Stimulated activated CD8-positive, alpha-beta memory T cell treated with anti-CD3 and anti-CD28 coated beads, Interleukin-7, amount 100 ng/mL, for 1 hour (primary cell): Measurements from ENCODE around the gene FPR2.
"Not testable (repeated sequence)": the region's sequence is repeated elsewhere in the genome, so short reads cannot be mapped to it uniquely, and the experiment has no call there.

ENCODE experiments used
- DNase-seq, 2 donors: peaks; one replicate each; pipeline ENCODE4 v3.0.0-alpha.2; 2020; ENCODE audit warnings: low read depth in 2 of 2

The FPR2 gene

DNA sequence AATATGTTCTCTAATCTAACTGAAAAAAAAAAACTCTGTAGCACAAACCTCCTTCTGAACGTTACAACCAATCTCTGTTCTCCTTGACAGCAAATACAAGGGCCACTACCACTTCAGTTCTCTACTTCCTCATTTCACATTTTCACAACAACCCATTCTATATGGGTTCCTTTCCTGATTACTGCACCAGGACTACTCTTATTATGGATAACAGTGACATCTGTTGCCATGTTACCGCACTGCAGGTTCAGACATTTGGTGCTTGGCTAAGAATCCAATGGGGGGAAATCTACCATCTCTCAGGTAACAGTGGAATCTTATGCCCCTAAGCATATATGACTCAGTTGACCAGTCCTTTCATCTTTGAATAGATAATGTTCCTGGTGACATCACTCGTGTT lies 22.4 kb downstream of the FPR2 start:
- no peak for DNase-seq

DNA sequence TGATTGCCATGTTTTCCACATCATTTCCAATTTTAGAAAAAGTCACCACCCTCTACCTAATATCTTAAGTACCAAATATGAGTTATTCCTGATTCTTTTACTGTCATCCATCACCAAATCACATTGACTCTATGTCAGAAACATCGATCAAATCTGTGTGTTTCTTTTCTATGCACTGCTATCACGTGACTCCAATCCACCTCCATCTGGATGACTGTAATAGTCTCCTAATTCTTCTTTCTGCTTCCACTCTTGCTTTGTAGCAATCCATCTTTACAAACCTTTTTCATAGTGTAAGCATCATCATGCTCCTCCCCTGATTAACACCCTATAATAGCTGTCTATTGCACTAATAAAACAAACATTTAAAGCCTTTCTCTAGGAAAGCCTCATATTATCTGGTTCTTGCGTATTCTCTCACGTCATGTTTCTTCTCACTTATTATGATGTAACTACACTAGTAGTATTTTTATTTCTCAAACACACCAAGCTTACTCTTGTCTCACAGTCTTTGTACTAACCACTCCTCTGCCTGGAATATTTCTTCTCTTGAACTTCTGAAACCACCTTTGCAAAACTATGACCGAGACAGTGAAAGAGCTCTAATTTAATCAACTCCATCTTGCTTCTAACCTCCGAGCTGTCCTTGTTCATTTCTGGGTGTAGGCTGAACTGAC lies 23.3 kb downstream of the FPR2 start:
- DNase-seq: no peak

DNA sequence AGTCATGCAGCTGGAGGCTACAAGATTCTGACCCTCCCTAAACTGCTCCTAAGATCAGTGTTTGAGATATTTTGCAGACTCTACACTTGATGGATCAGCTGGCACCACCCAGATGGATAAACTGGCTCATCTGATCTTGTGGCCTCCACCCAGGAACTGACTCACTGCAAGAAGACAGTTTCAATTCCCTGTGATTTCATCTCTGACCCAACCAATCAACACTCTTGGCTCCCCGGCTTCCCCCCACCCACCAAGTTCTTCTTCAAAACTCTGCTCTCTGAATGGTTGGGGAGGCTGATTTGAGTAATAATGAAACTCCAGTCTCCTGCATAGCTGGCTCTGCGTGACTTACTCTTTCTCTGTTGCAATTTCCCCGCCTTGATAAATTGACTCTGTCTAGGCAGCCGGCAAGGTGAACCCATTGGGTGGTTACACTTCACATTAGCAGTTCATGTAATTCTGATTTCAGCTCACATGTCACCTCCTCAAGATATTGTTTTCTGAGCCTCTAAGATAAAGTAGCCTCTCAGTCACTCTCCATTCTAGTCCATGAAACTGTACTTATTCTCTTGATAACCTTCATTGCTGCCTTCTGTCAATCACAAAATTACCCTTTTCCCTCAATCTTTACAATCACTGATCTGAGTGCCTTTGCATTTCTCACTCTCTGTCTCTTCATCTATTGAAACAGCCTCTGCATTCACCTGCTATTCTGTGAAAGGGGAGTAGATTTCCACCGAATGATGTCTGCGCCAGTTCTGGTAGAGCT lies 24.1 kb downstream of the FPR2 start:
- no peak for DNase-seq

DNA sequence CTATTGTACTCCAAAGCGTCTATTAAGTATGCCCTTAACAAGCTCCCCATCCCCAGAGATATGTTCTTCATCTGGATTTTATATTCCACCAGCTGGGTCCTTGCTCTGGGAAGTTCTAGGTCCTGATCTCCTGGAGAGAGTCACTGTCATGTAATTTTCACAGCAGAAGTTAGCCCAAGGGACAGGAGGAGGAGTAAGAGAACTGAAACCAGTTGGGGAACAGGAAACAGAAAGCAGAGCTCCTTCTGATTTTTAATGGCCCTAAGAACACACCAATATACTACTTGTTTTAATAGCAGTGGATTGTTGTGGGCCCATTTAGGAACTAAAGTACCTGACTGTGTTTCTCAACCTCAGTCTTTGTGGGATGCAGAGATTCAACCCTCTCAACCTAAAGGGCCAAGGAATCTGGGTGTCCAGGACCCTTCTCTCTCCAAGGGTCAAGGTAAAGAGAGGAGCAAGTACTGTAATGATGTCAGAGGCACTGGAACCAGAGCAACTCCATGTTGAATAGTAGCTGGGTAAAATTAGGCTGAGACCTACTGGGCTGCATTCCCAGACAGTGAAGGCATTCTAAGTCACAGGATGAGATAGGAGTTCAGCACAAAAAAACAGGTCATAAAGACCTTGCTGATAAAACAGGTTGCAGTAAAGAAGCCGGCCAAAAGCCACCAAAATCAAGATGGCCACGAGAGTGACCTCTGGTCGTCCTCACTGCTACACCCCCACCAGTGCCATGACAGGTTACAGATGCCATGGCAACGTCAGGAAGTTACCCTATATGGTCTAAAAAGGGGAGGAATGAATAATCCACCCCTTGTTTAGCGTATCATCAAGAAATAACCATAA lies 25.9 kb downstream of the FPR2 start:
- no peak for DNase-seq

DNA sequence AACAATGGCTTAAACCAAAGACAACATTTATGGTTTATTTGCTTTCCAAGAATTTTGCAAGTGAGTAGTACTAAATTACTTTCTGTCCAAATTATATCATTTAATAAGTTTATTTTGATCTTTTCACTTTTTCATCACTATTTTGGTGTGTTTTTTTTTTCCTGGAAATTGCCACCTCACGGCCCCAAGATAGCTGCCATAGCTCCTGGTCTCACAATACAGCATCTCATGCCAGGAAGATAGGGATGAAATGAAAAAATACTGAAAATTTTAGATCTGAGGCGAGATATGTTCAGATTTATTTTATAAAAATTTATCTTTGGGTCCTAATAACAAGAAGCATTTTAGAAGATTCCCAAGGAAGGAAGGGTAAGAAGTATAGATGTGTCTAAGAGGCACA lies 27.0 kb downstream of the FPR2 start:
- no peak for DNase-seq

DNA sequence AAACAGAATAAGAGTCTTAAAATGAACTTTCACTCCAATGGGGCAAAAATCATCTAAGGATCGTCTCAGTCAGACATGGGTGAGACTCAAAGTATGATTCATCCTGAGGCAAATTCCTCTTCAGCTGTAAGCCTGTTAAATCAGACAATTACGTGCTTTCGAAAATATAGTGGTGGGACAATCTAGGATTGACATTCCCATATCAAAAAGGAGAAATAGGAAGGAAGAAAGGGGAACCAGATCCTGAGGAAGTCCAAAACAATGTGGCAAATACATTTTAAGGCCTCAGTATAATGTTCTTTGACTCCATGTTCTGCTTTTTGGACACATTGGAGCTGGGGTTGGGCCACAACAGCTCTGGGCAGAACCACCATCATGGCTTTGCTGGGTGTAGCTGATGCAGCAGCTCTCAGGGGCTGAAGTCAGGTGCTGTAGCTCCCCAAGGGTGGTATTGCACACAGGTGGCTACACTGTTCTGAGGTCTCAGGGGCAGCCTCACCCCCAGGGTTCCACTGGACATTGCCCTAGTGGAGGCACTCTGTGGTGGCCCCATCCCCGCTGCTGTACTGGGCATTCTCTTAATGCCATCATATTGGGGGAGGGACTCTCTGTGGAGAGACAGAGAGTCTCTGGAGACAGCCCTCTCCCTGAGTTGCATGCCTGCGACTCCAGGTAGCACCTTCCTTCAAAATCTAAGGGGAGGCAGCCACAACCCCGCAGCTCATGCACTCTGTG lies 28.2 kb downstream of the FPR2 start:
- DNase-seq: no peak

DNA sequence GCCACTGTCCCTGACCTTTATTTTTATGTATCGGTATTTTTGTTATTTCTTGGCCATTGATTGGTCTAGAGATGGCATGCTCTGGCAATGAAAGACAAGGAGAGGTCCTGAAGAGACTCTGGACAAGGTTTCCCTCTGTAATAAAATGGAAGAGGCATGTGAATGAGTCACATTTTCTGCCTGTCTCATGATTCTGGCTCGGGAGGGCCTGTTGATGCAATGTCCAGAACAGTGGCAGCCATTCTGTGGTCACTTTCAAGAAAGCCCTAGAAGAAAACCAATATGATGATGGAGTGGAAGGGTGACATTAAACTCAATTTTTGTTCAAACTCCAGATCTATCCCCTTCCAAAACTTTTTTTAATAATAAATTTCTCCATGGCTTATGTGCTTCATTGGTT lies 32.0 kb downstream of the FPR2 start:
- DNase-seq: no peak

DNA sequence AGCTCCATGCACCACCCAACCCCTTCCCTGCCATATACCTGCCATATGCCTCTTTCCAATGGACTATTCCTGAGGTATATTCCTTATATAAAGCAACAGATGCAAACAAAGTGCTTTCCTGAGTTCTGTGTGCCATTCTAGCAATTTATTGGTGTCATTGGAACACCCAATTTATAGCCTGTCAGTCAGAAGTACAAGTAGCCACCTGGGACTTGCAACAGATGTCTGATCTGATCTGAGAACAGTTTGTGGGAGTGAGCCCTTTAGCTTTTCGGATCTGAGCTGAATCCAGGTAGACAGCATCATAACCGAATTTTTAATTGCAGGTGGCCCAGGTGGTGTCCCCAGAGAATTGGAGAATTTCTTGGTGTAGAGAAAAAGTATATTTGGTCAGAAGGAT lies 33.0 kb downstream of the FPR2 start:
- no peak for DNase-seq

DNA sequence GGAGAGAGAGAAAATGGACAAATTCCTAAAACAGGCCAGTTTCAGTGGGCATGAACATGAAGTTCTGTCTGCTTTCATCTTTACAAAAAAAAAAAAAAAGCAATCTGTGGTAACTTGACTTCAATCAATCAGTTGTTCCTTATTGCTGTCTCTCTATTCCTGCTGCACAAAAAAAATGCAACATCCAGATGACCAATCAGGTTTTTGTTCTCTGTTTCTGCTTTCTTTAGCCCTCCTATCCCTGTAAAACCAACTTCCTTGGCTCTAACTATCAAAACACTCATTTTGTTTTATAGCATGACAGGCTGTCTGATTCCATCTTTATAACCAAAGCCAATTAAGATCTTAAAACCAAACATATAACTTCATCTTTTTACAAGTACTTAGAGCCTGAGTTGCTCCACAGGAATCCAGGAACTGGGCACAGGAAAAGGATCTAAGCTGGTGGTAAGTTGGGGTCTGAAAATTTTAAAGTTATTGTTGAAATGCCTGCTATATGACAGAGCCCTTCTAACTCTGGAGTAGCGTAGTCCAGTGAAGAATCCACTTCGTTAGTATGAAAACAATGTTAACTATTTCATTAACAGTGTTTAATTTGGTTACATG lies 34.0 kb downstream of the FPR2 start, which contains the start of gene FPR3:
TSS of gene FPR3 (plus strand) at position 273 of the 606 bp plus-strand sequence. CDS start 28,592 bp downstream, outside the sequence.
- no peak for DNase-seq

DNA sequence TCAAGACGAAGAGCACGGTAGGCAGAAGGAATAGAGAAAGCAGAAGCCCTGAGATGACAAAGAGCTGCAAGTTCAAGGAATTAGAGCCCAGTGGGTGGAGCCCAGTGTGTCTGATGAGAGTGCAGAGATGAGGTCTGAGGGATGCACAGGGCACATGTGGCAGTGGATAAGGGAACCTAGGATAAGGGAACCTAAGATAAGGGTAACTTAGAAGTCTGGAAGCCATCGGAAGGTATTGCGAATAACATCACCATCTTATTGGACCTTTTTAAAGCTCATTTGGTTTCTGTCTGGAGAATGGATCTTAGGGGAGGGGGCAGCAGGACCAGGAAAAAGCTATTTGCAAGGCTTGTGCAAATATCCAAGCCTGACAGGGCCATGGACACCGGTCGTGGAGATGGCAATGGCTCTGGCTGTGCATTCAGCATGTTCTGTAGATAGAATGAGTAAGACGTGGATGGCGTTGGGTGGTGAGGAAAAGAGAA lies 35.3 kb downstream of the FPR2 start:
- no peak for DNase-seq

DNA sequence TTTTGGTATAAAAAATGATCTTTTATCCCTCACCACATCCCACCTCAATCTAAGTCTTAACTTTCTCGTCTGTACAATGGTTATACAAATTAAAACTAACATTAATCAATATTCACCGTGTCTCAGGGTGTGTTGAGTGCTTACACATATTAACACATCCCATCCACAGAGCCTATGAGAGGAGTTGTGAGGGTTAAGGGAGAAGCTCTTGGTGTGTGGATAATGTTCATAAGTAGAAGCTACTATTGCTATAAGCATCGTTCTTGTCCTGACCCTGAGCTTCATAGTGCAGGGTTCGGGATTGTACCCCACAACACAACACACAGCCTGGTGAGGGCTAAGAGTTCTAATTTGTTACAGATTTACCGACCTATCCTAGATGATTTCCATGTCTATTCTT lies 36.5 kb downstream of the FPR2 start:
- DNase-seq: no peak

DNA sequence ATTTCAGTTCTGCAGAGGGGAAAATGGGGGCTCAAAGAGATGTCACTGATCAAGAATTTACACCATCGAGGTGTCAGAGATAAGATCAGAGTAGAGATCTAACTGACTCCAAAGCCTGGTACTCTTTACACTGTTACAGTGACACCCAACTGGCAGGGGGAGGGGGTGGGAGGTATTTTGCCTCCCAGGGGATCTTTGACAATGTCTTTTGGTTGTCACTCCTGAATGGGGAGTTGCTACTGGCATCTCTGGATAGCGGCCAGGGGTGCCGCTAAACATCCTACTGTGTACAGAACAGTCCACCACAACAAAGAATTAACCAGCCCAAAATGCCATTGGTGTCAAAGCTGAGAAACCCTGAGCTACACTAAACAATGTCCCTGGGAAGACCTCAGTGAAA lies 37.1 kb downstream of the FPR2 start:
- no peak for DNase-seq

DNA sequence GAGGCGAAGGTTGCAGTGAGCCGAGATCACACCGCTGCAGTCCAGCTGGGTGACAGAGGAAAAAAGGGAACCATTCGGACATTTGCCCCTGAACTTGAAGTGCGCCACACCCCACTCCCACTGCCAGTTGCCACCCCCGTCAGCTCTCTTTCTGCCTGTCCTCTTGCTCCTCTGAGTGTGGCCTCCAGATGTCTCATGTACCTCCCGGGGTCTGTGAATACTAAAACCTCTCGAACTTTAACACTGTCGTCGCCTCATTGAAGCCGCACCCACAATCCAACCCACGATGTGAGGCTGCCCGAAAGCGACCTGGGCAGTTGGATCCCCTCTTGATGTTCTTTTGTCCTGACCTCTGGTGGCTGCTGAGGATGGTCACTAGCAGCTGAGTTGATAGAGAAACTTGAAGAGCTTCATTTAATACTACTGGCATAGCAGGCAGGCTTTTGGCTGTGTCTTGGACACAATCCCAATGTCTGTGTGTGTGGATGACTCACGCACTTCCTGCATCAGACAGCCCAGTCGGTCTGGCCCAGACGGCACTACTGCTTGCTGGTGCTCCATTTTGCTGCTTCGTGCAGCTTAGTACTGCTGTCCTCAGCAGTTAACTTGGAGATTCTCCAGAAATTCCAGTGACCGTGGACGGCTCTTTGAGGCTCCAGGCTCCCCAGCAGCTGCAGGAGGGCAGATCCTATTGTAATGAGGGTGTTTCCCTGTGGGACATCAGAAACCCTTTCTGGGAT lies 38.2 kb downstream of the FPR2 start:
- no peak for DNase-seq

DNA sequence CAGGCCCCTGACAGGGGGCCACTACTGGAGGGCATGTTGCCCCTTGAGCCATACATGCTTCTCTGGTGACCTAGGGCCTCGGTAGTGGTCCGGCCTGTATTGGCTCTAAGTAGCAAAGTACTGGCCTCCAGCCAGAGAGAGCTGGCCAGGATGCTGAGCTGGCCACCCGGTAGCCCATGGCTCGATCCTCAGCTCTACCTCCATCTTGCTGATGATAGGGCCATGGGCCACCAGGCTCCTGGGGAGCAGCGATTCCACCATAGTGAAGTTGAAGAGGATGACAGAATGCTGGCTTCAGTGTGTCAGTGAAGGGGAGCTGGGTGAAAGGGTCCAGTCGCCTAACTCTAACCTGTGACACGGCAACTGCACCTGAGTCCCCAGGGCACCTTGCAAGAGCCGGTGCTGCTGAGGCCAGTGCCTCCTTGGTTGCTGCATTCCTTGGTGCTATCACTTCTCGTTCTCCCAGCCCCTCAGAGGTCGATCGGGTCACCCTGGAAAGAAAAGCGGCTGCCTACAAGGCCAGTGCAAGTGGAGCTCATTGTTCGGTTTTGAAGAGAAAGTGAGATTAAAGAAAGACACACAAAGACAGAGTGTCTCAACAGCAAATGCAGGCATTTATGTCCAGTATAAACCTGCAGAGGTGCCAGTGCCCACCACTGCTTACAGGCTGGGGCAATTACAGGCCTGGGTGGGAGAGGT lies 38.9 kb downstream of the FPR2 start:
- no peak for DNase-seq

DNA sequence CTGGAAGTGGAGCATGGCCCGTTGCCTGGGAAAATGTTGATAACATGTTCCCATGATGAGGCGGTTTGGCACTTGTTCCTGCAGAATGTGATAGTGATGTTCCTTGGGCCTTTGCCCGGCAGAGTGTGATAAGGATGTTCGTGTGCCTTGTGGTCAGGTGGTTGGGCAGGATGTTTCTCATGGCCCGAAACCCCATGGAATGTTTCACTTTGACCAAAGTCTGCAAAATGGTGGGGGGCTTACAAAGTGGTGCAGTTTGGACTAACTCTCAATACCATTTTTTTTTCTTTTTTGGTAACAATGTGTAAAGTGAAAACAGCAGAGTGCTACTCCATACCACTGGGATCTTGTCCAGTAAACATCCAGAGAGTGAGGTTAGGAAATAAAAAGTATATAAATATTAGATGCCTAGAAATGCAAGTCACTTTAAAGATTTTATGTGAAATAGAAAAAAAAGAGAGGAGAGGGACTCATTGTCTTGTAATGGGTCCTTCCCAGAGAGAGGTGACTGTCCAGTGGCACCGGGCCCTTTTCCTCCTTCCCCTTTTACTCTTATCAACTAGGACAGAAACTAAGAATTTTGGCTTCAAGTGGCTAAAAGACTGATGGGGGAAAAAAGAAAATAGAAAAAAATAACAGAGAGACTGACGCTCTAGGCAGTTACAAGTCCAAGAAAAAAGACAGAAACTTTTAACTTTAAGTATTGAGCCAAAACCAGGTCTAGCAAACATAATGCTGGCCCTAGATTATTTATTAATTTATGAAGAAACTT lies 39.7 kb downstream of the FPR2 start:
- no peak for DNase-seq

DNA sequence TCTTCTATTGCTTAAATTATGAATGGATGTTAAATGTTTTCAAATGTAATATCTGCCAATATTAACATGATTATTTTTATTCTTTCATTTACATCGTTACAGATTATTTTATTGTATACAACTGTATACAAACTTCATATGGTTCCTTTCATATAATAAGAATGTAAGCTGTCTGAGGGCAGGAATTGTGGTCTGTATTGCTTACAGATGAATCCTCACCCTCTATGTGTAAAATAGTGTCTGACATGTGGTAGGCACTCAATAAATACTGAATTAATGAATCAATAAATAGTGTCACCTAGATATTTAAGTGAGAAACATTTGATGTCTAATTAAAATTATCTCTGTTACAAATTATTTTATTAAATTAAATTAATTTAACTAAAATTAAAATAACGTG lies 41.8 kb downstream of the FPR2 start:
- DNase-seq: no peak

DNA sequence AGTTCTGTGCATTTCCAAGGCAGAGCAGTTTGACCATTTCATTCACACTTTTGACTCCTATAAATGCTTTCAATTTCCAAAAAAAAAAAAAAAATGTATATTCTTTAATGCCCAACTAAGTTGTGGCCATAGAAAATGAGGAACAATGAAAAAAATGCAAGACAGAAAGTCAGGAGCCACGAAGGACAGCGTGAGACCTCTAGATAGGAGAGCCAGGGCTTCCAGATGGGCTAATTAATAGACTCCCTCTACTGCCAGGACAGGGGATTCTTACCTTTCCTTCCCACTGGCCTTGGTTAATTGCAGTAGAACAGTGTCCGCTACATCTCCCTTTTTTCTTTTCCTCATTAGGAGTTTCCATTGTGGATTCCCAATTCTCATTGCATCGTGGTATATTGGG lies 42.5 kb downstream of the FPR2 start:
- no peak for DNase-seq

DNA sequence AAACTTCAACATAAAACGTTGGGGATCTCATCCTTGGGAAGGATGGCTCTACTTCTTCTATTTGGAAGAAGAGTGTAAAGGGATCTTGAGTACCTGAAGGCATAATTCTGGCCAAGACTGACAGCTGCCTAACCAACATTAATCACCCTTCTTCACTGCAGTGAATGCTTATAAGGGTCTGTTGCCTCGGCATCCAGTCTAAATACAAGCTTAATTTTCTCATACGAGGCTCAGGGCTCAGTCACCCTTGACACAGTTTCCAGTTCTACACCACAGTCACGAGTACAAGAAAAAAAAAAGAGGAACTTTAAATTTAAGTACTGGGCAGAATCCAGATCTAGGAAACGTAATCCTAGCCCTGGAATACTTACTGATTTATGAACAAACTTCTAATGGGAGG lies 43.0 kb downstream of the FPR2 start:
- no peak for DNase-seq

DNA sequence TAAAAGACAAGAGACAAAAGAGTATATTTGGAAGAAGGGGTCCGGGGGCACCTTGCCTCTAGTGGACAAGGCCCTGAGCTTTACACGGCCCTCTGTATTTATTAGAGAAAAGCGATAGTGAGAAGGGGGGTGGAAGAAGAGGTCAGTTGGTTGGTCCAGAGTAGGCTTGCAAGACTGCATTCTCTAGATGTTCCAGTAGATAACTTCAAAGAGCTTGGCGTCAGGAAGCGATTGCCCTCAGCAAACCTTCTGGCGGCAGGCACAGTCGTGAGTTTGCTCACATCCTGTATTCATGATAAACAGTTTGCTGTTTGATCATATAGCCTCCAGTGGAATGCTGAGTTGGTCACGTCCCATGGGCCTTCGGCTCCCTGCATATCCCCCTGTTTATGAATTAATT lies 43.8 kb downstream of the FPR2 start:
- not testable (repeated sequence) for DNase-seq
